B cell (primary cell): ENCODE data around the gene TF. TPM values are rescaled to one million over a fixed set of nuclear protein-coding genes. Genes with fewer than 3 reads are reported as not detected.

Source experiments
- ATAC-seq: fragments of 200-7000 bp; cut with Tn5 transposase; one replicate; pipeline ENCODE4 v1.10.0; 2021; ENCODE audit warnings: low read depth, mild to moderate bottlenecking, moderate number of reproducible peaks, moderate library complexity
- CTCF ChIA-PET: fragments of 350-600 bp; sonication (Branson Sonifier 250); formaldehyde crosslinking; loops from one replicate; lab custom pipeline; 2021; ENCODE audit warnings: antibody characterized with exemption, inconsistent platforms; lab: Charles Lee
- POLR2A ChIA-PET: fragments of 350-600 bp; sonication (Branson Sonifier 250); formaldehyde crosslinking; loops from one replicate; lab custom pipeline; 2021; ENCODE audit warnings: antibody characterized with exemption; lab: Charles Lee
- DNase-seq: peaks from one replicate; pipeline ENCODE4 v3.0.0; 2013
- H2AFZ ChIP-seq: 2 replicates; pipeline ENCODE4 v1.6.1; 2012; ENCODE audit warnings: mild to moderate bottlenecking, low read depth, low read length; ENCODE audit not compliant: insufficient read depth, poor library complexity, severe bottlenecking
- H3K27ac ChIP-seq, 2 donors: 1 replicate in 1 of 2; 2 replicates in 1 of 2; pipeline ENCODE4 v1.5.1; 2012 to 2013; ENCODE audit warnings: low read length in 2 of 2, mild to moderate bottlenecking in 2 of 2, moderate library complexity in 1 of 2
- H3K27me3 ChIP-seq, 4 experiments: fragments of 200-600 bp in 1 of 4; sonication (generic) in 1 of 4; replicated peaks in 1 of 4; 1 replicate in 2 of 4; 2 replicates in 2 of 4; pipeline versions ENCODE4 v1.6.1 to v1.7.0; 2013 to 2016; ENCODE audit warnings: low read length in 3 of 4, mild to moderate bottlenecking in 2 of 4, mixed read lengths in 1 of 4, moderate library complexity in 1 of 4; ENCODE audit not compliant: insufficient read depth in 4 of 4, control insufficient read depth in 3 of 4; ENCODE audit errors: control extremely low read depth in 1 of 4
- H3K36me3 ChIP-seq, 2 experiments: replicated peaks in 1 of 2; 1 replicate in 1 of 2; 2 replicates in 1 of 2; pipeline versions ENCODE4 v1.6.1 to v1.7.1; 2013; ENCODE audit warnings: low read length in 1 of 2; ENCODE audit not compliant: insufficient read depth in 2 of 2, control insufficient read depth in 1 of 2; ENCODE audit errors: control extremely low read depth in 1 of 2, extremely low read depth in 1 of 2
- H3K4me1 ChIP-seq, 2 donors: fragments of 200-600 bp in 1 of 2; sonication (generic) in 1 of 2; 1 replicate in 1 of 2; 2 replicates in 1 of 2; pipeline versions ENCODE4 v1.5.1 to v1.6.1; 2013 to 2017; ENCODE audit warnings: low read length in 2 of 2; ENCODE audit not compliant: control insufficient read depth in 2 of 2, insufficient read depth in 2 of 2
- H3K4me2 ChIP-seq: replicated peaks from 2 replicates; pipeline ENCODE3; 2012; ENCODE audit warnings: mild to moderate bottlenecking, low read depth, low read length; ENCODE audit not compliant: poor library complexity, severe bottlenecking
- H3K4me3 ChIP-seq, 5 experiments: fragments of 200-600 bp in 1 of 5; sonication (generic) in 1 of 5; 1 replicate in 3 of 5; 2 replicates in 2 of 5; pipeline versions ENCODE4 v1.5.1 to v1.7.0; 2011 to 2016; ENCODE audit warnings: low read length in 4 of 5, mild to moderate bottlenecking in 4 of 5, low read depth in 2 of 5, control low read depth in 1 of 5, moderate library complexity in 1 of 5; ENCODE audit not compliant: insufficient read depth in 1 of 5; ENCODE audit errors: control extremely low read depth in 1 of 5, extremely low read depth in 1 of 5
- H3K79me2 ChIP-seq: fragments of 200-600 bp; sonication (generic); one replicate; pipeline ENCODE4 v1.6.0; 2016; ENCODE audit warnings: low read length; ENCODE audit not compliant: control insufficient read depth, insufficient read depth
- H3K9ac ChIP-seq: fragments of 200-600 bp; sonication (generic); 2 replicates; pipeline ENCODE4 v1.6.1; 2017; ENCODE audit warnings: mild to moderate bottlenecking, low read length, moderate library complexity
- H3K9me3 ChIP-seq, 3 donors: one replicate each; pipeline versions ENCODE4 v1.6.1 to v1.7.1; 2013; ENCODE audit warnings: low read length in 2 of 3; ENCODE audit not compliant: control insufficient read depth in 2 of 3, insufficient read depth in 1 of 3; ENCODE audit errors: control extremely low read depth in 1 of 3
- H4K20me1 ChIP-seq: 2 replicates; pipeline ENCODE4 v1.6.0; 2012; ENCODE audit warnings: mild to moderate bottlenecking, low read length; ENCODE audit not compliant: insufficient read depth, control insufficient read depth, poor library complexity, severe bottlenecking
- H3K27ac Mint-ChIP-seq: one replicate; pipeline ENCODE4 v1.8.0; 2021; ENCODE audit warnings: mixed read lengths
- H3K27me3 Mint-ChIP-seq: one replicate; pipeline ENCODE4 v1.8.0; 2021; ENCODE audit warnings: mixed read lengths
- H3K4me1 Mint-ChIP-seq: one replicate; pipeline ENCODE4 v1.8.0; 2021; ENCODE audit warnings: mixed read lengths
- H3K4me3 Mint-ChIP-seq: one replicate; pipeline ENCODE4 v1.8.0; 2021; ENCODE audit warnings: mixed read lengths
- H3K9me3 Mint-ChIP-seq: one replicate; pipeline ENCODE4 v1.8.0; 2022; ENCODE audit warnings: mixed read lengths; ENCODE audit not compliant: insufficient read depth
- CTCF ChIP-seq: fragments of 200-600 bp; IDR thresholded peaks from one replicate; pipeline ENCODE4 v1.8.0; 2022; ENCODE audit warnings: antibody characterized with exemption, mild to moderate bottlenecking
- EZH2 ChIP-seq: IDR thresholded peaks from 2 replicates; pipeline ENCODE4 v1.6.1; 2012; ENCODE audit warnings: borderline replicate concordance, low read depth, mild to moderate bottlenecking, moderate library complexity, low read length; ENCODE audit not compliant: insufficient read depth, poor library complexity, severe bottlenecking
- WGBS: methylation state at CpG from one replicate; pipeline ENCODE4 v1.1.5; 2013; ENCODE audit warnings: missing lambda C conversion rate; ENCODE audit not compliant: insufficient coverage; 5-methylcytosine and 5-hydroxymethylcytosine counted together
- intact Hi-C: fragments of 100-400 bp; cut with micrococcal nuclease; formaldehyde crosslinking; loops from one replicate; pipeline ENCODE4 v1.10.0; 2022
- polyA plus RNA-seq: library from polyadenylated mRNA; depleted of rRNA; stranded (reverse); fragments of >200 nt; gene quantifications from 2 replicates; pipeline ENCODE4 v1.2.3, GENCODE V29; 2012
- total RNA-seq, 2 donors: library from RNA; stranded (reverse); fragments of 120-200 nt in 1 of 2; gene quantifications; 1 replicate in 1 of 2; 2 replicates in 1 of 2; pipeline versions ENCODE4 v1.2.3 to v1.2.4, GENCODE V29; 2013 to 2022

TF gene
- total and polyA plus RNA-seq, 2 donors (not counting 1 experiment from before 2014, with no cell fraction given) = 0.27 to 0.37 TPM

DNA sequence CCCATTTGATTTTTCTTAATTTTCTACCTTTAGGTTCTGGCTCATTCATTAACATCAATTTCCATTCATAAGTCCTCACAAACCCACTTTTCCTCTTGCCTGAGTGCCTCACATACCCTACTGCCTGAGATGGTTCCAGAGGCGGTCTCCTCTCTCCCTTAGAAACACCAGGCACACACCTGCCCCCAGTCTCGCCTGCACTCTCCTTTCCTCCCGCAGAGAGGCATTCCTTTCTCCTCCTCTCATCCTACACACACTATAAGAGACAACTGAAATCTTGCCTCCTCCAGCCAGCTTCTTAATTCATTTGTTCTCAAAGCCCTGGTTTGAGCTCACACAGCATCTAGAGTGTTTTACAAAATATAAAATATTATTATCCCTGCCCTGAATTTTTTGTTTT is 27.5 kb downstream of the TF start:
- Histone ChIP-seq H3K9ac (no peak overlapping the region), H3K79me2 (no peaks in the 10 kb centered on the region), H2AFZ (no peak overlapping the region), H3K27me3 (peaks cover 0 to 3% (median 0%) of the 10 kb centered on the region in 4 experiments), H3K27ac (no peak overlapping the region), H3K4me2 (no peak overlapping the region), H3K9me3 (no peaks in the 10 kb centered on the region), H3K4me1 (no peaks in the 10 kb centered on the region), H3K36me3 (no peaks in the 10 kb centered on the region), H3K4me3 (no peak overlapping the region), H4K20me1 (no peaks in the 10 kb centered on the region)
- CTCF ChIA-PET = no interaction called here
- H3K27ac Mint-ChIP-seq = no peak overlapping the region
- H3K9me3 Mint-ChIP-seq = no peaks in the 10 kb centered on the region
- intact Hi-C loops = no loop called here
- H3K4me3 Mint-ChIP-seq = no peak overlapping the region
- ATAC-seq (no peak), DNase-seq (no peak)
- no peaks in the 10 kb centered on the region for H3K4me1 Mint-ChIP-seq
- POLR2A ChIA-PET = no interaction called here
- 71% methylated on average over 3 of the region's 3 CpGs for WGBS
- H3K27me3 Mint-ChIP-seq = peaks cover 29% of the 10 kb centered on the region
- TF ChIP-seq CTCF (no peak), EZH2 (no peak)

DNA sequence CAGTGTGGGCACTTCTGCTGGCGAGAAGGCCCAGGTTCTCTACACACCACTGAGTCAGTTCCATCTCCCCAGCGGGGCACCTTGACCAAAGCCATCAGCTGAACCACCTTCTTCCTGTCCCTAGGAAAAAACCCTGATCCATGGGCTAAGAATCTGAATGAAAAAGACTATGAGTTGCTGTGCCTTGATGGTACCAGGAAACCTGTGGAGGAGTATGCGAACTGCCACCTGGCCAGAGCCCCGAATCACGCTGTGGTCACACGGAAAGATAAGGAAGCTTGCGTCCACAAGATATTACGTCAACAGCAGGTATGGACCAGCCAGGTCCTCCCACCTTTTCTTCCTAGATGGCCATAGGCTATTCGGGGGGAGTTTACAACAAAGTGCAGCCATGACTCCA is 29.1 kb downstream of the TF start:
- DNase-seq (no peak), ATAC-seq (no peak)
- 92% methylated on average over 6 of the region's 9 CpGs for WGBS
- no peak overlapping the region for H3K9ac ChIP-seq
- Mint-ChIP-seq H3K4me1 (no peaks in the 10 kb centered on the region), H3K9me3 (no peaks in the 10 kb centered on the region), H3K27ac (no peak overlapping the region), H3K27me3 (peaks cover 40% of the 10 kb centered on the region), H3K4me3 (no peak overlapping the region)
- CTCF ChIA-PET = no interaction called here
- H2AFZ ChIP-seq = no peak overlapping the region
- H3K9me3 ChIP-seq = no peaks in the 10 kb centered on the region
- POLR2A ChIA-PET = no interaction called here
- H3K27ac ChIP-seq = no peak overlapping the region
- no peak overlapping the region for H3K4me2 ChIP-seq
- peaks cover 0 to 6% (median 3%) of the 10 kb centered on the region in 4 experiments for H3K27me3 ChIP-seq
- no peaks in the 10 kb centered on the region for H3K36me3 ChIP-seq
- intact Hi-C loops = no loop called here
- H4K20me1 ChIP-seq = no peaks in the 10 kb centered on the region
- H3K4me1 ChIP-seq = no peaks in the 10 kb centered on the region
- H3K4me3 ChIP-seq = no peak overlapping the region
- no peaks in the 10 kb centered on the region for H3K79me2 ChIP-seq
- TF ChIP-seq CTCF (no peak), EZH2 (no peak)
